ENCODE results near the gene CDK6. TPM values are rescaled to one million over a fixed set of nuclear protein-coding genes. Genes with fewer than 3 reads are reported as not detected.

The CDK6 gene
- total RNA-seq, 1 experiment from 2014 or later, result 175 TPM

GRCh38 chr7:92623544-92623943, 212.8 kb downstream of the CDK6 start:
- Histone ChIP-seq H3K4me3 (ENCODE audit: low read depth, low read length) (no peak overlapping the region), H3K9me3 (no peaks in the 10 kb centered on the region), H3K36me3 (ENCODE audit: control insufficient read depth, insufficient read depth, low read length) (peaks cover 1% of the 10 kb centered on the region; the same call in 1 of the 2 replicates), H3K27me3 (replicated peaks; ENCODE audit: control insufficient read depth, insufficient read depth, low read length) (no peaks in the 10 kb centered on the region), H3K4me1 (no peaks in the 10 kb centered on the region)
- DNase-seq, result no peak
- intact Hi-C loops (cut with micrococcal nuclease; ENCODE audit: unreplicated experiment), result no loop called here
- peaks cover 7% of the 10 kb centered on the region for H3K4me1 Mint-ChIP-seq (ENCODE audit: low read depth, unreplicated experiment)
- no peaks in the 10 kb centered on the region for H3K27me3 Mint-ChIP-seq (ENCODE audit: insufficient read depth, unreplicated experiment)
- TF ChIP-seq CTCF (IDR thresholded peaks at IDR 0.05; ENCODE audit: insufficient read depth in 1 of 2, low read depth in 1 of 2, low read length in 1 of 2, severe bottlenecking in 1 of 2, unreplicated experiment in 1 of 2), result no peak
- BruUV-seq (replicated peaks), result no TSS peak
- peaks cover 60% of the 10 kb centered on the region for H3K36me3 Mint-ChIP-seq (ENCODE audit: insufficient read depth, unreplicated experiment)
- H3K4me3 Mint-ChIP-seq (ENCODE audit: unreplicated experiment), result no peak overlapping the region
- H3K27ac Mint-ChIP-seq (ENCODE audit: unreplicated experiment), result no peak overlapping the region
- ChIA-PET POLR2A (no interaction called here), CTCF (no interaction called here)
- no peaks in the 10 kb centered on the region for H3K9me3 Mint-ChIP-seq (ENCODE audit: unreplicated experiment)

- no peaks in the 10 kb centered on the region for H3K27me3 Mint-ChIP-seq (ENCODE audit: insufficient read depth, unreplicated experiment)
- DNase-seq, result no peak
- Histone ChIP-seq H3K36me3 (ENCODE audit: control insufficient read depth, insufficient read depth, low read length) (peaks cover 1% of the 10 kb centered on the region; the same call in 1 of the 2 replicates), H3K4me3 (ENCODE audit: low read depth, low read length) (no peak overlapping the region), H3K9me3 (no peaks in the 10 kb centered on the region), H3K4me1 (no peaks in the 10 kb centered on the region), H3K27me3 (replicated peaks; ENCODE audit: control insufficient read depth, insufficient read depth, low read length) (no peaks in the 10 kb centered on the region)
- intact Hi-C loops (cut with micrococcal nuclease; ENCODE audit: unreplicated experiment), result no loop called here
- BruUV-seq (replicated peaks), result no TSS peak
- H3K27ac Mint-ChIP-seq (ENCODE audit: unreplicated experiment), result peak overlapping the region; percentile 22
- H3K36me3 Mint-ChIP-seq (ENCODE audit: insufficient read depth, unreplicated experiment), result peaks cover 59% of the 10 kb centered on the region
- TF ChIP-seq CTCF (IDR thresholded peaks at IDR 0.05; ENCODE audit: insufficient read depth in 1 of 2, low read depth in 1 of 2, low read length in 1 of 2, severe bottlenecking in 1 of 2, unreplicated experiment in 1 of 2), result no peak
- H3K4me1 Mint-ChIP-seq (ENCODE audit: low read depth, unreplicated experiment), result peaks cover 7% of the 10 kb centered on the region
- no peak overlapping the region for H3K4me3 Mint-ChIP-seq (ENCODE audit: unreplicated experiment)
- POLR2A ChIA-PET, result no interaction called here
- CTCF ChIA-PET, result no interaction called here
- no peaks in the 10 kb centered on the region for H3K9me3 Mint-ChIP-seq (ENCODE audit: unreplicated experiment)
Observed at GRCh38 chr7:92622685-92623084, 213.7 kb downstream of the CDK6 start.

GRCh38 chr7:92622030-92622429, 214.3 kb downstream of the CDK6 start:
- intact Hi-C loops (cut with micrococcal nuclease; ENCODE audit: unreplicated experiment), result no loop called here
- Mint-ChIP-seq H3K4me3 (ENCODE audit: unreplicated experiment) (no peak overlapping the region), H3K36me3 (ENCODE audit: insufficient read depth, unreplicated experiment) (peaks cover 59% of the 10 kb centered on the region), H3K4me1 (ENCODE audit: low read depth, unreplicated experiment) (peaks cover 7% of the 10 kb centered on the region), H3K27ac (ENCODE audit: unreplicated experiment) (peak overlapping the region; percentile 22), H3K27me3 (ENCODE audit: insufficient read depth, unreplicated experiment) (no peaks in the 10 kb centered on the region), H3K9me3 (ENCODE audit: unreplicated experiment) (no peaks in the 10 kb centered on the region)
- H3K9me3 ChIP-seq, result no peaks in the 10 kb centered on the region
- no TSS peak for BruUV-seq (replicated peaks)
- DNase-seq, result no peak
- no peaks in the 10 kb centered on the region for H3K4me1 ChIP-seq
- CTCF ChIA-PET, result no interaction called here
- no peak overlapping the region for H3K4me3 ChIP-seq (ENCODE audit: low read depth, low read length)
- no peaks in the 10 kb centered on the region for H3K27me3 ChIP-seq (replicated peaks; ENCODE audit: control insufficient read depth, insufficient read depth, low read length)
- peaks cover 1% of the 10 kb centered on the region; the same call in 1 of the 2 replicates for H3K36me3 ChIP-seq (ENCODE audit: control insufficient read depth, insufficient read depth, low read length)
- TF ChIP-seq CTCF (IDR thresholded peaks at IDR 0.05; ENCODE audit: insufficient read depth in 1 of 2, low read depth in 1 of 2, low read length in 1 of 2, severe bottlenecking in 1 of 2, unreplicated experiment in 1 of 2), result no peak
- POLR2A ChIA-PET, result no interaction called here
